Measurements from ENCODE around the gene EVA1B.

GRCh38 chr1:36300526-36300925 lies 22.9 kb downstream of the EVA1B start:
- TF ChIP-seq, protein P1, sequence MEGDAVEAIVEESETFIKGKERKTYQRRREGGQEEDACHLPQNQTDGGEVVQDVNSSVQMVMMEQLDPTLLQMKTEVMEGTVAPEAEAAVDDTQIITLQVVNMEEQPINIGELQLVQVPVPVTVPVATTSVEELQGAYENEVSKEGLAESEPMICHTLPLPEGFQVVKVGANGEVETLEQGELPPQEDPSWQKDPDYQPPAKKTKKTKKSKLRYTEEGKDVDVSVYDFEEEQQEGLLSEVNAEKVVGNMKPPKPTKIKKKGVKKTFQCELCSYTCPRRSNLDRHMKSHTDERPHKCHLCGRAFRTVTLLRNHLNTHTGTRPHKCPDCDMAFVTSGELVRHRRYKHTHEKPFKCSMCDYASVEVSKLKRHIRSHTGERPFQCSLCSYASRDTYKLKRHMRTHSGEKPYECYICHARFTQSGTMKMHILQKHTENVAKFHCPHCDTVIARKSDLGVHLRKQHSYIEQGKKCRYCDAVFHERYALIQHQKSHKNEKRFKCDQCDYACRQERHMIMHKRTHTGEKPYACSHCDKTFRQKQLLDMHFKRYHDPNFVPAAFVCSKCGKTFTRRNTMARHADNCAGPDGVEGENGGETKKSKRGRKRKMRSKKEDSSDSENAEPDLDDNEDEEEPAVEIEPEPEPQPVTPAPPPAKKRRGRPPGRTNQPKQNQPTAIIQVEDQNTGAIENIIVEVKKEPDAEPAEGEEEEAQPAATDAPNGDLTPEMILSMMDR (IDR thresholded peaks at IDR 0.05; ENCODE audit: poor library complexity), result no peak
- no peak for TF ChIP-seq EZH2 (IDR thresholded peaks at IDR 0.05; ENCODE audit: borderline replicate concordance)

All from hepatocyte (in vitro differentiated cells).